ENCODE data around the gene P2RX2.

Gene P2RX2

GRCh38 chr12:132618683-132619043 is at the start of gene P2RX2:
Gene P2RX2, plus strand, starts transcription at chr12:132618776. Its CDS starts 41 bp downstream, at chr12:132618817.
- in situ Hi-C loops (cut with MboI; ENCODE audit: low sequenced_read_pairs), result loop anchor here (5.0 kb wide), 1 partner anchor 201 kb away; no protein-coding TSS in a partner anchor

- in situ Hi-C loops (cut with MboI; ENCODE audit: low sequenced_read_pairs), result no loop called here
Measured at GRCh38 chr12:132568826-132569480, 49.6 kb upstream of the P2RX2 start.

- in situ Hi-C loops (cut with MboI; ENCODE audit: low sequenced_read_pairs), result no loop called here
Measured at GRCh38 chr12:132569856-132570480, 48.6 kb upstream of the P2RX2 start.

- in situ Hi-C loops (cut with MboI; ENCODE audit: low sequenced_read_pairs), result no loop called here
Measured at GRCh38 chr12:132570635-132571034, 47.9 kb upstream of the P2RX2 start.

GRCh38 chr12:132571051-132571450 is 47.5 kb upstream of the P2RX2 start:
- in situ Hi-C loops (cut with MboI; ENCODE audit: low sequenced_read_pairs), result no loop called here

GRCh38 chr12:132571598-132571997 is 47.0 kb upstream of the P2RX2 start:
- in situ Hi-C loops (cut with MboI; ENCODE audit: low sequenced_read_pairs), result no loop called here

GRCh38 chr12:132572106-132572505 is 46.5 kb upstream of the P2RX2 start:
- in situ Hi-C loops (cut with MboI; ENCODE audit: low sequenced_read_pairs), result no loop called here

GRCh38 chr12:132572801-132573760 is 45.5 kb upstream of the P2RX2 start:
- in situ Hi-C loops (cut with MboI; ENCODE audit: low sequenced_read_pairs), result no loop called here

- in situ Hi-C loops (cut with MboI; ENCODE audit: low sequenced_read_pairs), result no loop called here
Measured at GRCh38 chr12:132574271-132574996, 44.1 kb upstream of the P2RX2 start.

- in situ Hi-C loops (cut with MboI; ENCODE audit: low sequenced_read_pairs), result no loop called here
Measured at GRCh38 chr12:132575661-132576060, 42.9 kb upstream of the P2RX2 start.

GRCh38 chr12:132576701-132577100 is 41.9 kb upstream of the P2RX2 start:
- in situ Hi-C loops (cut with MboI; ENCODE audit: low sequenced_read_pairs), result no loop called here

GRCh38 chr12:132577191-132577920 is 41.2 kb upstream of the P2RX2 start:
- in situ Hi-C loops (cut with MboI; ENCODE audit: low sequenced_read_pairs), result no loop called here

- in situ Hi-C loops (cut with MboI; ENCODE audit: low sequenced_read_pairs), result no loop called here
Measured at GRCh38 chr12:132578118-132578517, 40.5 kb upstream of the P2RX2 start.

- in situ Hi-C loops (cut with MboI; ENCODE audit: low sequenced_read_pairs), result no loop called here
Measured at GRCh38 chr12:132578826-132579225, 39.8 kb upstream of the P2RX2 start.

GRCh38 chr12:132579744-132580143 is 38.8 kb upstream of the P2RX2 start:
- in situ Hi-C loops (cut with MboI; ENCODE audit: low sequenced_read_pairs), result no loop called here

GRCh38 chr12:132580701-132581292 is 37.8 kb upstream of the P2RX2 start:
- in situ Hi-C loops (cut with MboI; ENCODE audit: low sequenced_read_pairs), result no loop called here

GRCh38 chr12:132581348-132582057 is 37.1 kb upstream of the P2RX2 start:
- in situ Hi-C loops (cut with MboI; ENCODE audit: low sequenced_read_pairs), result no loop called here

- in situ Hi-C loops (cut with MboI; ENCODE audit: low sequenced_read_pairs), result no loop called here
Measured at GRCh38 chr12:132582058-132582420, 36.5 kb upstream of the P2RX2 start.
